Measurements from ENCODE around the gene SNAP91.
"Not testable (repeated sequence)": the region's sequence is repeated elsewhere in the genome, so short reads cannot be mapped to it uniquely, and the experiment has no call there.

Gene SNAP91

GRCh38 chr6:83590416-83590815 lies 118.5 kb downstream of the SNAP91 start:
- Mint-ChIP-seq H3K4me3 (no peak overlapping the region), H3K27ac (no peak overlapping the region), H3K4me1 (no peaks in the 10 kb centered on the region), H3K27me3 (ENCODE audit: low read depth) (no peaks in the 10 kb centered on the region), H3K9me3 (no peaks in the 10 kb centered on the region), H3K36me3 (ENCODE audit: low read depth) (no peaks in the 10 kb centered on the region)
- no peak for TF ChIP-seq CTCF (IDR thresholded peaks at IDR 0.05; ENCODE audit: unreplicated experiment in 3 of 3)

- Mint-ChIP-seq H3K4me3 (no peak overlapping the region), H3K27me3 (ENCODE audit: low read depth) (no peaks in the 10 kb centered on the region), H3K27ac (no peak overlapping the region), H3K9me3 (no peaks in the 10 kb centered on the region), H3K36me3 (ENCODE audit: low read depth) (no peaks in the 10 kb centered on the region), H3K4me1 (no peaks in the 10 kb centered on the region)
- no peak for TF ChIP-seq CTCF (IDR thresholded peaks at IDR 0.05; ENCODE audit: unreplicated experiment in 3 of 3)
Observed at GRCh38 chr6:83589076-83589475, 119.8 kb downstream of the SNAP91 start.

- Mint-ChIP-seq H3K4me3 (no peak overlapping the region), H3K9me3 (peaks cover 2% of the 10 kb centered on the region), H3K27me3 (ENCODE audit: low read depth) (no peaks in the 10 kb centered on the region), H3K27ac (no peak overlapping the region), H3K4me1 (peaks cover 8% of the 10 kb centered on the region), H3K36me3 (ENCODE audit: low read depth) (no peaks in the 10 kb centered on the region)
- no peak for TF ChIP-seq CTCF (IDR thresholded peaks at IDR 0.05; ENCODE audit: unreplicated experiment in 3 of 3)
Observed at GRCh38 chr6:83578057-83578456, 130.8 kb downstream of the SNAP91 start.

- peaks cover 20% of the 10 kb centered on the region for H3K9me3 Mint-ChIP-seq
- no peak for TF ChIP-seq CTCF (IDR thresholded peaks at IDR 0.05; ENCODE audit: unreplicated experiment in 3 of 3)
- peaks cover 8% of the 10 kb centered on the region for H3K4me1 Mint-ChIP-seq
- no peaks in the 10 kb centered on the region for H3K36me3 Mint-ChIP-seq (ENCODE audit: low read depth)
- no peak overlapping the region for H3K4me3 Mint-ChIP-seq
- H3K27ac Mint-ChIP-seq: no peak overlapping the region
- no peaks in the 10 kb centered on the region for H3K27me3 Mint-ChIP-seq (ENCODE audit: low read depth)
Observed at GRCh38 chr6:83574783-83575182, 134.1 kb downstream of the SNAP91 start.

- peaks cover 21% of the 10 kb centered on the region for H3K9me3 Mint-ChIP-seq
- H3K4me3 Mint-ChIP-seq; H3K27ac Mint-ChIP-seq; H3K27me3 Mint-ChIP-seq (ENCODE audit: low read depth); H3K36me3 Mint-ChIP-seq (ENCODE audit: low read depth); H3K4me1 Mint-ChIP-seq: not testable (repeated sequence)
Observed at GRCh38 chr6:83571663-83572185, 137.2 kb downstream of the SNAP91 start.

- Mint-ChIP-seq H3K9me3 (peaks cover 10% of the 10 kb centered on the region), H3K4me3 (no peak overlapping the region), H3K27ac (no peak overlapping the region), H3K36me3 (ENCODE audit: low read depth) (no peaks in the 10 kb centered on the region), H3K4me1 (no peaks in the 10 kb centered on the region), H3K27me3 (ENCODE audit: low read depth) (no peaks in the 10 kb centered on the region)
- TF ChIP-seq CTCF (IDR thresholded peaks at IDR 0.05; ENCODE audit: unreplicated experiment in 3 of 3): no peak
Observed at GRCh38 chr6:83558975-83559374, 149.9 kb downstream of the SNAP91 start.

All from nephron (organoid).